ENCODE measurements around the gene TBC1D12.

- TF ChIP-seq FOS (IDR thresholded peaks at IDR 0.05; ENCODE audit: borderline replicate concordance, insufficient read depth, low read length) (no peak), CTCF (IDR thresholded peaks at IDR 0.05; ENCODE audit: extremely low read depth in 1 of 2, insufficient read depth in 1 of 2, low read depth in 1 of 2, low read length in 2 of 2) (no peak), MYC (IDR thresholded peaks at IDR 0.05; ENCODE audit: low read depth, low read length) (no peak), POLR2A (IDR thresholded peaks at IDR 0.05; ENCODE audit: low read depth, low read length) (no peak)
Measured at GRCh38 chr10:94490789-94491039, 88.4 kb downstream of the TBC1D12 start.

Measured in endothelial cell of umbilical vein (primary cell).